ENCODE measurements around the gene KCNMA1. TPM values are rescaled to one million over a fixed set of nuclear protein-coding genes. Genes with fewer than 3 reads are reported as not detected.

KCNMA1 gene
- total and polyA plus RNA-seq, 10 donors: 9.3 to 114 (median 51.5) TPM

DNA sequence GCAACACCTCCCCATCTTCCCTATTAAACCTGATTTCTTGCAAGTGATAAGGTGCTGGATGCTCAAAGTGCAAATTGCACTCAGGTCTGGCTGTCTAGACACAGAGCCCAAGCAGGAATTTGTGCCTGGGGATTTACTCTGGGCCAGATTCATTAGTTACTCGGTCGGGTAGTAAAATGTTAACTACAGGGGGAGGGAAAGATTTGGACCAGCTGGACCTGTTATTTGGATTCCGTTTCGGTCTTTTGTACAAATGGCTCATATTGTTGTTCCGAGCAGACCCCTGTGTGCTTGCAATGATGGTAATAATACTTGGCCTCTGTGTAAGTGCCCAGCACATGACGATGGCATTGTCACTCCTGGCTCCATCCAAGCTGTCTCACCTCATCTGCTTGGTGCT is 609.6 kb downstream of the KCNMA1 start:
- intact Hi-C loops (cut with DNase I; ENCODE audit: low total_unique reads): no loop called here
- no peak overlapping the region for H3K27ac ChIP-seq
- DNase-seq: no peak
- WGBS, 5 donors: 89 to 94% (median 93%) methylated on average over 6 of the region's 6 CpGs
- H3K27me3 ChIP-seq (replicated peaks in 1 of 7): no peaks in the 10 kb centered on the region
- TF ChIP-seq POLR2AphosphoS5 (IDR thresholded peaks at IDR 0.05) (no peak), POLR2A (IDR thresholded peaks at IDR 0.05) (no peak)
- TF ChIP-seq, protein P1, sequence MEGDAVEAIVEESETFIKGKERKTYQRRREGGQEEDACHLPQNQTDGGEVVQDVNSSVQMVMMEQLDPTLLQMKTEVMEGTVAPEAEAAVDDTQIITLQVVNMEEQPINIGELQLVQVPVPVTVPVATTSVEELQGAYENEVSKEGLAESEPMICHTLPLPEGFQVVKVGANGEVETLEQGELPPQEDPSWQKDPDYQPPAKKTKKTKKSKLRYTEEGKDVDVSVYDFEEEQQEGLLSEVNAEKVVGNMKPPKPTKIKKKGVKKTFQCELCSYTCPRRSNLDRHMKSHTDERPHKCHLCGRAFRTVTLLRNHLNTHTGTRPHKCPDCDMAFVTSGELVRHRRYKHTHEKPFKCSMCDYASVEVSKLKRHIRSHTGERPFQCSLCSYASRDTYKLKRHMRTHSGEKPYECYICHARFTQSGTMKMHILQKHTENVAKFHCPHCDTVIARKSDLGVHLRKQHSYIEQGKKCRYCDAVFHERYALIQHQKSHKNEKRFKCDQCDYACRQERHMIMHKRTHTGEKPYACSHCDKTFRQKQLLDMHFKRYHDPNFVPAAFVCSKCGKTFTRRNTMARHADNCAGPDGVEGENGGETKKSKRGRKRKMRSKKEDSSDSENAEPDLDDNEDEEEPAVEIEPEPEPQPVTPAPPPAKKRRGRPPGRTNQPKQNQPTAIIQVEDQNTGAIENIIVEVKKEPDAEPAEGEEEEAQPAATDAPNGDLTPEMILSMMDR (IDR thresholded peaks at IDR 0.05 in 8 of 11, conservative IDR thresholded peaks at IDR 0.05 in 3 of 11): no peak
- H3K4me3 ChIP-seq: no peak overlapping the region
- peaks cover 5 to 25% (median 15%) of the 10 kb centered on the region in 6 donors for H3K4me1 ChIP-seq
- H3K36me3 ChIP-seq: no peaks in the 10 kb centered on the region
- H3K9me3 ChIP-seq: no peaks in the 10 kb centered on the region

DNA sequence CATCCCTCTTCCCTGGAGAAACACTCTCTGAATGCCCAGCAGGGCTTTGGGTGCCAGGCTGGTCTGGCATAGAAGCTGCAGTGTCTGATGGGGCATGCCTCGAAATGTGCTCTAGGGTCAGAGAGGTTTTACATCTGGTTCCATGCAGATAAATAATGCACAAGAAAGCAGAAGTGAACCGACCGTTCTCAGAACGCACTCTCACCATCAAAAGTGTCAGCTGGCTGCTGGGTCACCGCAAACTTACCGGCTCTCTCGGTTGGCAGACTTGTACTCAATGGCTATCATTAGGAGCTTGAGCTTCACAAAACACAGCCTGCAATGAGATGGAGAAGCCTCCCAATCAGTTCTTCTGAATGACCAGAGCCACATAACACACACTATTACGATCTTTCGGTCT is 610.0 kb downstream of the KCNMA1 start:
- no peaks in the 10 kb centered on the region for H3K9me3 ChIP-seq
- no peaks in the 10 kb centered on the region for H3K36me3 ChIP-seq
- H3K27me3 ChIP-seq (replicated peaks in 1 of 7): no peaks in the 10 kb centered on the region
- TF ChIP-seq POLR2A (IDR thresholded peaks at IDR 0.05) (no peak), POLR2AphosphoS5 (IDR thresholded peaks at IDR 0.05) (no peak)
- TF ChIP-seq, protein P1 (IDR thresholded peaks at IDR 0.05 in 8 of 11, conservative IDR thresholded peaks at IDR 0.05 in 3 of 11): no peak
- DNase-seq: no peak
- no peak overlapping the region for H3K27ac ChIP-seq
- H3K4me1 ChIP-seq: peaks cover 5 to 25% (median 15%) of the 10 kb centered on the region in 6 donors
- intact Hi-C loops (cut with DNase I; ENCODE audit: low total_unique reads): no loop called here
- no peak overlapping the region for H3K4me3 ChIP-seq
- 51 to 55% (median 52%) methylated on average over 9 of the region's 9 CpGs for WGBS, 5 donors

DNA sequence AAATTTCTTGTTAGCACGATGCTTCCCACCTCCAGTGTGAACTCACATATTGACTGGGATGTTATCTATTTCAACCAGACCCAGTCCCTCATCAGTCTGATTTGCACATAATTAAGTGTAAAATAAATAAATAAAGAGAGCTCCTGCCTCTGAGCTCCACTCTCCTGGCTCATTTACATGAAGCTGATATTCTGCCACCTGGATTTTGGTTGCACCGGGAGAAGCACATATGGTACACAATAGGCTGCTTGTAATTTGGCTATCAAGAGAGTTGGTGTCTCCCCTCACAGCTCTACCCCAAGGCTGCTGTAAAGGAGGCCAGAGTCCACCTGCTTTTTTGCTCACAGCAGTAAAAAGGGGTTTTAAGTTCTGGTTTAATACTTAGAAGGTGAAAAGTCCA is 610.5 kb downstream of the KCNMA1 start:
- no peaks in the 10 kb centered on the region for H3K36me3 ChIP-seq
- intact Hi-C loops (cut with DNase I; ENCODE audit: low total_unique reads): no loop called here
- H3K4me1 ChIP-seq: peaks cover 4 to 25% (median 15%) of the 10 kb centered on the region in 6 donors
- no peak for DNase-seq
- H3K27me3 ChIP-seq (replicated peaks in 1 of 7): no peaks in the 10 kb centered on the region
- H3K4me3 ChIP-seq: no peak overlapping the region
- WGBS, 5 donors: 91 to 97% (median 95%) methylated on average over 2 of the region's 2 CpGs
- TF ChIP-seq POLR2AphosphoS5 (IDR thresholded peaks at IDR 0.05) (no peak), POLR2A (IDR thresholded peaks at IDR 0.05) (no peak)
- TF ChIP-seq, protein P1 (IDR thresholded peaks at IDR 0.05 in 8 of 11, conservative IDR thresholded peaks at IDR 0.05 in 3 of 11): no peak
- H3K9me3 ChIP-seq: no peaks in the 10 kb centered on the region
- H3K27ac ChIP-seq: no peak overlapping the region

DNA sequence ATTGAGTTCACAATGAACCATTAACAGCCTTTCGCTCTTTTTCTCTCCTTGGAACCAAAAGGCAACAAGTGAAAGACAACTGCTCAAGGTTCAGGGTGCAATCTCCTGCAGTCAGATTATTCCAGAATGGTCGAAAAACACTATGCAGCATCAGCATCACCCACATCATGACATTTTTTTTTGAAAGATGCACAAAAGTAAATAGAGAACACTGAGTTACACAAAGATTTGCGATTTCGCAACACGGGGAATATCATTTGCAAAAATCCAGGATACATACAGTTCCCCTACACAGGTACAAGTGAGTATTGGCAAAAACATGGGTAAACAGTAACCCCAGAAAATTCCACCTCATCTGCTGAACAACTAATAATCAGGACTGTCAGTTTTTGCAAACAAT is 611.5 kb downstream of the KCNMA1 start:
- no peak overlapping the region for H3K4me3 ChIP-seq
- H3K27ac ChIP-seq: no peak overlapping the region
- TF ChIP-seq POLR2AphosphoS5 (IDR thresholded peaks at IDR 0.05) (no peak), POLR2A (IDR thresholded peaks at IDR 0.05) (no peak)
- TF ChIP-seq, protein P1 (IDR thresholded peaks at IDR 0.05 in 8 of 11, conservative IDR thresholded peaks at IDR 0.05 in 3 of 11): no peak
- H3K9me3 ChIP-seq: no peaks in the 10 kb centered on the region
- WGBS, 5 donors: 89 to 96% (median 93%) methylated on average over 5 of the region's 5 CpGs
- DNase-seq: no peak
- H3K4me1 ChIP-seq: peaks cover 0 to 16% (median 8%) of the 10 kb centered on the region in 6 donors
- intact Hi-C loops (cut with DNase I; ENCODE audit: low total_unique reads): no loop called here
- H3K27me3 ChIP-seq (replicated peaks in 1 of 7): no peaks in the 10 kb centered on the region
- H3K36me3 ChIP-seq: no peaks in the 10 kb centered on the region
